ENCODE measurements around the gene SLC47A1.
A peak's percentile ranks its signal among the peaks of the same experiment; 100 is the strongest.

SLC47A1 gene

DNA sequence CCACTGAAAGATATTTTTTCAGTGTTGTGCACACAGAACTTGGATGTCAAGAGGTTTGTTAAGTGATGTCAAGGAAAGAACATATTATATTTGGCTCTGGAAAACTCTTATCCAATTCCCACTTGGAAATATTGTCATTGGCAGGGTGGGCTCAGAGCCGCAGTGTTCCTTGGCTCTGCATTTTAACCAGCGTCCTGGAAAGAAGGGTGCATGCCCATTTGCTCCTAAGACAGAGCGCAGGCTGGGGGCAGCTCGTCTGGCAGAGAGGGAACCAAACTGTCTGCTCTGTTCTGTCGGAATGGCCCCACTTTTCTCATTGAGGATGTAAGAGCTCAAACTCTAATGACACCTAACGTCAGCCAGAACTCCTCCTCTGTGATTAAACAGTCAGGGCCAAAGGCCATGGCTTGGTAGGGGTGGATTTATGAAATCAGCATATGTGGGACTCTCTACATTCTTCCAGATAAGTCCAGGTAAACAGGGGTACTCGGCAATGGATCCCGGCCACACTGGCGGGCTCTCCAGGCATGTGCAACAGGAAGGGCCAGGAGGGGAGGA lies 18.0 kb downstream of the SLC47A1 start (continued):
- TF ChIP-seq ZNF155 (tag by site-specific recombination; IDR thresholded peaks at IDR 0.05) (no peak), ZNF112 (tag by site-specific recombination; IDR thresholded peaks at IDR 0.05) (no peak), ZNF624 (tag by site-specific recombination; IDR thresholded peaks at IDR 0.05) (no peak)

DNA sequence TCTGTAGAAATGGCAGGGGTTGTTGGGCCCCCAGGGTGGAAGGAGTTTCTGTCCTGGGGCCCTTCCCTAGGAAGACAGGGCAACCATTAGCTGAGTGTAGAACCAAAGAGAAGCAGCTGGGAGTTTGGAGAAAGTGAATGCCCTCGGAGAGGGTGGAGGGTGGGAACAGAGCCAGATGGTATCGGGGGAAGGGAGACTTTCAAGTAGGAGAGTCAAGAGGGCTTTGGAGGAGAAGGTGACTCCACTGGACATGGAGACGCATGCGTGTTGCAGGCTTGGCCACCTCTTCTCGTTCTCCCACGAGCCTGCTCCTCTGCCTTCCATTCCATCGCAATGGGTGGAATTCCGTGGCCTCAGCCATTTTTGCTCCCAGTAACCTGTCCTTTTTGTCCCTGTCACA lies 19.4 kb downstream of the SLC47A1 start:
- CTCF ChIA-PET = interaction anchor here (0.6 to 1.0 kb wide), 2 partner anchors 190 to 213 kb away, joined by 3 read pairs; partner anchors contain the start of gene B9D1
- H3K4me3 ChIP-seq (ENCODE audit: low read depth, low read length) = no peak overlapping the region

DNA sequence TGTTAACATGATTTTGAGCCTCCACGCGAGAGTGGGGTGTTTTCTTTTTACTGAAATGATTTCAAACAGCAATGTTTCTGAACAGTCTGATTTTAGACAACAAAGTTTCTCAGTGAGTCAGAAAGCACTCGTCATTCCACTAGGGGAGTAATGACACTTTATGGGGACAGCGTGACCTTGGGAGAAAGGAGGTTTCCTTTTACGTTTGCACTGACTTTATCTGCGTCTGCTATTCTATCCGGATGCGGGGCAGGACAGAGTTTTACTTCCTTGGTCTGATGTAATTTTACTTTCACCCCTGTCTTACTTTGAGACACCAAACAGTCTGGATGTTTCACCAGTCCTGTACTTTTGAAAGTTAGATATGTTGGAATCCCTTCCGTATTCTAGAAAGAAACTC lies 20.7 kb downstream of the SLC47A1 start:
- Histone ChIP-seq H3K9me3 (ENCODE audit: control insufficient read depth, insufficient read depth, low read depth, low read length) (no peaks in the 10 kb centered on the region; the same call in 1 of the 2 replicates), H3K27ac (ENCODE audit: extremely low read depth, low read depth, low read length) (no peak overlapping the region), H3K4me1 (ENCODE audit: control insufficient read depth, insufficient read depth, low read length) (no peaks in the 10 kb centered on the region), H3K4me3 (ENCODE audit: low read depth, low read length) (no peak overlapping the region), H3K36me3 (ENCODE audit: control insufficient read depth in 2 of 2, insufficient read depth in 1 of 2, low read length in 2 of 2) (no peaks in the 10 kb centered on the region)
- TF ChIP-seq KLF8 (tag by site-specific recombination; IDR thresholded peaks at IDR 0.05) (no peak), ZNF341 (tag by site-specific recombination; IDR thresholded peaks at IDR 0.05; ENCODE audit: low read depth) (peak; percentile 40; the same call in 1 of the 2 replicates)
- CTCF ChIA-PET = no interaction called here
- POLR2A ChIA-PET = interaction anchor here (0.5 kb wide), 1 partner anchor 29 kb away, joined by 4 read pairs; no protein-coding TSS in a partner anchor

More for the DNA sequence above, 19.4 kb downstream of the SLC47A1 start:
- H3K36me3 ChIP-seq (ENCODE audit: control insufficient read depth in 2 of 2, insufficient read depth in 1 of 2, low read length in 2 of 2) = no peaks in the 10 kb centered on the region
- no peaks in the 10 kb centered on the region for H3K4me1 ChIP-seq (ENCODE audit: control insufficient read depth, insufficient read depth, low read length)
- H3K9me3 ChIP-seq (ENCODE audit: control insufficient read depth, insufficient read depth, low read depth, low read length) = no peaks in the 10 kb centered on the region; the same call in 1 of the 2 replicates
- no peak for TF ChIP-seq ZNF544 (tag by site-specific recombination; IDR thresholded peaks at IDR 0.05)
- TF ChIP-seq ZNF621 (tag by site-specific recombination; IDR thresholded peaks at IDR 0.05) = no peak
- TF ChIP-seq ZBTB8A (tag by site-specific recombination; IDR thresholded peaks at IDR 0.05) = no peak
- TF ChIP-seq MEIS1 (CRISPR knock-in tag; IDR thresholded peaks at IDR 0.05; ENCODE audit: borderline replicate concordance) = no peak
- TF ChIP-seq ZNF48 (tag by site-specific recombination; IDR thresholded peaks at IDR 0.05) = no peak
- TF ChIP-seq ZNF24 (tag by site-specific recombination; IDR thresholded peaks at IDR 0.05) = no peak
- no peak overlapping the region for H3K27ac ChIP-seq (ENCODE audit: extremely low read depth, low read depth, low read length)
- POLR2A ChIA-PET = no interaction called here

DNA sequence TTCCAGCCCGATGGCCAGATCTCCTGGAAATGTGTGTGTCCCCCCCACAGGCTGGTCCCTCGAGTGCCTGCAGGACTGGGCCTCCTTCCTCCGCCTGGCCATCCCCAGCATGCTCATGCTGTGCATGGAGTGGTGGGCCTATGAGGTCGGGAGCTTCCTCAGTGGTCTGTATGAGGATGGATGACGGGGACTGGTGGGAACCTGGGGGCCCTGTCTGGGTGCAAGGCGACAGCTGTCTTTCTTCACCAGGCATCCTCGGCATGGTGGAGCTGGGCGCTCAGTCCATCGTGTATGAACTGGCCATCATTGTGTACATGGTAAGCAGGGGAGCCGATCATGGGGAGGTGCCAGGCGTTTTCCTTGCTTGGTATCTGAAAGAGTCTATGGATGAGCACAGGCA lies 22.1 kb downstream of the SLC47A1 start:
- POLR2A ChIA-PET = no interaction called here
- CTCF ChIA-PET = interaction anchor here (0.7 kb wide), 1 partner anchor 205 kb away, joined by 3 read pairs; no protein-coding TSS in a partner anchor

More for the DNA sequence above, 22.1 kb downstream of the SLC47A1 start:
- Histone ChIP-seq H3K27ac (ENCODE audit: extremely low read depth, low read depth, low read length) (no peak overlapping the region), H3K4me3 (ENCODE audit: low read depth, low read length) (no peak overlapping the region), H3K9me3 (ENCODE audit: control insufficient read depth, insufficient read depth, low read depth, low read length) (no peaks in the 10 kb centered on the region; the same call in 1 of the 2 replicates), H3K4me1 (ENCODE audit: control insufficient read depth, insufficient read depth, low read length) (no peaks in the 10 kb centered on the region), H3K36me3 (ENCODE audit: control insufficient read depth in 2 of 2, insufficient read depth in 1 of 2, low read length in 2 of 2) (no peaks in the 10 kb centered on the region)
- TF ChIP-seq, protein P1, sequence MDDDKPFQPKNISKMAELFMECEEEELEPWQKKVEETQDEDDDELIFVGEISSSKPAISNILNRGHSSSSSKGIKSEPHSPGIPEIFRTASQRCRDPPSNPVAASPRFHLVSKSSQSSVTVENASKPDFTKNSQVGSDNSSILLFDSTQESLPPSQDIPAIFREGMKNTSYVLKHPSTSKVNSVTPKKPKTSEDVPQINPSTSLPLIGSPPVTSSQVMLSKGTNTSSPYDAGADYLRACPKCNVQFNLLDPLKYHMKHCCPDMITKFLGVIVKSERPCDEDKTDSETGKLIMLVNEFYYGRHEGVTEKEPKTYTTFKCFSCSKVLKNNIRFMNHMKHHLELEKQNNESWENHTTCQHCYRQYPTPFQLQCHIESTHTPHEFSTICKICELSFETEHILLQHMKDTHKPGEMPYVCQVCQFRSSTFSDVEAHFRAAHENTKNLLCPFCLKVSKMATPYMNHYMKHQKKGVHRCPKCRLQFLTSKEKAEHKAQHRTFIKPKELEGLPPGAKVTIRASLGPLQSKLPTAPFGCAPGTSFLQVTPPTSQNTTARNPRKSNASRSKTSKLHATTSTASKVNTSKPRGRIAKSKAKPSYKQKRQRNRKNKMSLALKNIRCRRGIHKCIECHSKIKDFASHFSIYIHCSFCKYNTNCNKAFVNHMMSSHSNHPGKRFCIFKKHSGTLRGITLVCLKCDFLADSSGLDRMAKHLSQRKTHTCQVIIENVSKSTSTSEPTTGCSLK (tag by site-specific recombination; IDR thresholded peaks at IDR 0.05) = no peak
- no peak for TF ChIP-seq ZNF544 (tag by site-specific recombination; IDR thresholded peaks at IDR 0.05)
- TF ChIP-seq WT1 (tag by site-specific recombination; IDR thresholded peaks at IDR 0.05) = no peak
- TF ChIP-seq, protein P2, sequence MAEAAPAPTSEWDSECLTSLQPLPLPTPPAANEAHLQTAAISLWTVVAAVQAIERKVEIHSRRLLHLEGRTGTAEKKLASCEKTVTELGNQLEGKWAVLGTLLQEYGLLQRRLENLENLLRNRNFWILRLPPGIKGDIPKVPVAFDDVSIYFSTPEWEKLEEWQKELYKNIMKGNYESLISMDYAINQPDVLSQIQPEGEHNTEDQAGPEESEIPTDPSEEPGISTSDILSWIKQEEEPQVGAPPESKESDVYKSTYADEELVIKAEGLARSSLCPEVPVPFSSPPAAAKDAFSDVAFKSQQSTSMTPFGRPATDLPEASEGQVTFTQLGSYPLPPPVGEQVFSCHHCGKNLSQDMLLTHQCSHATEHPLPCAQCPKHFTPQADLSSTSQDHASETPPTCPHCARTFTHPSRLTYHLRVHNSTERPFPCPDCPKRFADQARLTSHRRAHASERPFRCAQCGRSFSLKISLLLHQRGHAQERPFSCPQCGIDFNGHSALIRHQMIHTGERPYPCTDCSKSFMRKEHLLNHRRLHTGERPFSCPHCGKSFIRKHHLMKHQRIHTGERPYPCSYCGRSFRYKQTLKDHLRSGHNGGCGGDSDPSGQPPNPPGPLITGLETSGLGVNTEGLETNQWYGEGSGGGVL (tag by site-specific recombination; IDR thresholded peaks at IDR 0.05) = no peak
- TF ChIP-seq MYNN (tag by site-specific recombination; IDR thresholded peaks at IDR 0.05; ENCODE audit: borderline replicate concordance) = no peak
- TF ChIP-seq, protein P3, sequence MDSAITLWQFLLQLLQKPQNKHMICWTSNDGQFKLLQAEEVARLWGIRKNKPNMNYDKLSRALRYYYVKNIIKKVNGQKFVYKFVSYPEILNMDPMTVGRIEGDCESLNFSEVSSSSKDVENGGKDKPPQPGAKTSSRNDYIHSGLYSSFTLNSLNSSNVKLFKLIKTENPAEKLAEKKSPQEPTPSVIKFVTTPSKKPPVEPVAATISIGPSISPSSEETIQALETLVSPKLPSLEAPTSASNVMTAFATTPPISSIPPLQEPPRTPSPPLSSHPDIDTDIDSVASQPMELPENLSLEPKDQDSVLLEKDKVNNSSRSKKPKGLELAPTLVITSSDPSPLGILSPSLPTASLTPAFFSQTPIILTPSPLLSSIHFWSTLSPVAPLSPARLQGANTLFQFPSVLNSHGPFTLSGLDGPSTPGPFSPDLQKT (IDR thresholded peaks at IDR 0.05; ENCODE audit: borderline replicate concordance, low read depth, low read length) = no peak
- no peak for TF ChIP-seq ZNF48 (tag by site-specific recombination; IDR thresholded peaks at IDR 0.05)
- TF ChIP-seq SP3 (tag by site-specific recombination; IDR thresholded peaks at IDR 0.05) = no peak
- TF ChIP-seq FEZF1 (tag by site-specific recombination; IDR thresholded peaks at IDR 0.05) = no peak
- no peak for TF ChIP-seq ZNF747 (tag by site-specific recombination; IDR thresholded peaks at IDR 0.05)
- TF ChIP-seq, protein P4, sequence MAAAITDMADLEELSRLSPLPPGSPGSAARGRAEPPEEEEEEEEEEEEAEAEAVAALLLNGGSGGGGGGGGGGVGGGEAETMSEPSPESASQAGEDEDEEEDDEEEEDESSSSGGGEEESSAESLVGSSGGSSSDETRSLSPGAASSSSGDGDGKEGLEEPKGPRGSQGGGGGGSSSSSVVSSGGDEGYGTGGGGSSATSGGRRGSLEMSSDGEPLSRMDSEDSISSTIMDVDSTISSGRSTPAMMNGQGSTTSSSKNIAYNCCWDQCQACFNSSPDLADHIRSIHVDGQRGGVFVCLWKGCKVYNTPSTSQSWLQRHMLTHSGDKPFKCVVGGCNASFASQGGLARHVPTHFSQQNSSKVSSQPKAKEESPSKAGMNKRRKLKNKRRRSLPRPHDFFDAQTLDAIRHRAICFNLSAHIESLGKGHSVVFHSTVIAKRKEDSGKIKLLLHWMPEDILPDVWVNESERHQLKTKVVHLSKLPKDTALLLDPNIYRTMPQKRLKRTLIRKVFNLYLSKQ (tag by site-specific recombination; IDR thresholded peaks at IDR 0.05; ENCODE audit: borderline replicate concordance) = no peak
- TF ChIP-seq ZFHX2 (tag by site-specific recombination; conservative IDR thresholded peaks at IDR 0.05) = no peak
- no peak for TF ChIP-seq OVOL3 (tag by site-specific recombination; IDR thresholded peaks at IDR 0.05)
- no peak for TF ChIP-seq ZFP41 (tag by site-specific recombination; IDR thresholded peaks at IDR 0.05; ENCODE audit: borderline replicate concordance)

Measured in HEK293 (cell line).